T-helper 1 cell treated with Interleukin-12 subunit alpha and Interleukin-12 subunit beta and Interleukin-4 antibody, amounts not matched to agents 30 μg/mL and 1 μg/mL, for 36 hours (primary cell): ENCODE data around the gene OPN3.
"Not testable (repeated sequence)": the region's sequence is repeated elsewhere in the genome, so short reads cannot be mapped to it uniquely, and the experiment has no call there.

Experiments
- H3K27ac Mint-ChIP-seq: one replicate; pipeline ENCODE4 v1.8.0; 2021; ENCODE audit warnings: mild to moderate bottlenecking, mixed read lengths
- H3K27me3 Mint-ChIP-seq: one replicate; pipeline ENCODE4 v1.8.0; 2021; ENCODE audit warnings: low read depth, mixed read lengths
- H3K36me3 Mint-ChIP-seq: one replicate; pipeline ENCODE4 v1.8.0; 2021; ENCODE audit warnings: low read depth, mixed read lengths
- H3K4me1 Mint-ChIP-seq: one replicate; pipeline ENCODE4 v1.8.0; 2021; ENCODE audit warnings: low read depth, mixed read lengths
- H3K4me3 Mint-ChIP-seq: one replicate; pipeline ENCODE4 v1.8.0; 2021; ENCODE audit warnings: mild to moderate bottlenecking, moderate library complexity, mixed read lengths
- H3K9me3 Mint-ChIP-seq: one replicate; pipeline ENCODE4 v1.8.0; 2021; ENCODE audit warnings: mixed read lengths

Gene OPN3

GRCh38 chr1:241640149-241640866 lies at the start of gene OPN3, which contains the start of gene CHML:
TSS of gene OPN3 (minus strand) at chr1:241640369. CDS start at chr1:241640254, 115 bp downstream.
TSS of gene CHML (minus strand) at chr1:241640369. CDS start at chr1:241635766, 4,603 bp downstream.
- Mint-ChIP-seq H3K27me3 (no peaks in the 10 kb centered on the region), H3K4me3 (peak within 1 kb of the TSS; percentile 82), H3K4me1 (peaks cover 27% of the 10 kb centered on the region), H3K27ac (peak within 1 kb of the TSS; percentile 89), H3K36me3 (peaks cover 8% of the 10 kb centered on the region), H3K9me3 (peaks cover 7% of the 10 kb centered on the region)

GRCh38 chr1:241688940-241689368 lies 48.8 kb upstream of the OPN3 start:
- H3K4me1 Mint-ChIP-seq = no peaks in the 10 kb centered on the region

GRCh38 chr1:241684108-241684507 lies 43.9 kb upstream of the OPN3 start:
- Mint-ChIP-seq H3K27me3 (no peaks in the 10 kb centered on the region), H3K9me3 (no peaks in the 10 kb centered on the region), H3K27ac (no peak overlapping the region), H3K4me1 (peaks cover 2% of the 10 kb centered on the region), H3K36me3 (no peaks in the 10 kb centered on the region), H3K4me3 (no peak overlapping the region)

More at GRCh38 chr1:241688940-241689368, 48.8 kb upstream of the OPN3 start:
- no peaks in the 10 kb centered on the region for H3K36me3 Mint-ChIP-seq
- H3K27me3 Mint-ChIP-seq = no peaks in the 10 kb centered on the region
- H3K9me3 Mint-ChIP-seq = no peaks in the 10 kb centered on the region
- no peak overlapping the region for H3K4me3 Mint-ChIP-seq
- no peak overlapping the region for H3K27ac Mint-ChIP-seq

- peaks cover 2% of the 10 kb centered on the region for H3K4me1 Mint-ChIP-seq
- H3K27me3 Mint-ChIP-seq = no peaks in the 10 kb centered on the region
- H3K4me3 Mint-ChIP-seq = no peak overlapping the region
- no peaks in the 10 kb centered on the region for H3K36me3 Mint-ChIP-seq
- H3K27ac Mint-ChIP-seq = no peak overlapping the region
- H3K9me3 Mint-ChIP-seq = no peaks in the 10 kb centered on the region
Observed at GRCh38 chr1:241682921-241683320, 42.8 kb upstream of the OPN3 start.

GRCh38 chr1:241681861-241682448 lies 41.8 kb upstream of the OPN3 start:
- not testable (repeated sequence) for H3K36me3 Mint-ChIP-seq

GRCh38 chr1:241679961-241680360 lies 39.8 kb upstream of the OPN3 start:
- peaks cover 16% of the 10 kb centered on the region for H3K4me1 Mint-ChIP-seq
- H3K27me3 Mint-ChIP-seq = no peaks in the 10 kb centered on the region
- H3K36me3 Mint-ChIP-seq = no peaks in the 10 kb centered on the region
- no peaks in the 10 kb centered on the region for H3K9me3 Mint-ChIP-seq
- no peak overlapping the region for H3K27ac Mint-ChIP-seq
- no peak overlapping the region for H3K4me3 Mint-ChIP-seq

More at GRCh38 chr1:241681861-241682448, 41.8 kb upstream of the OPN3 start:
- H3K4me3 Mint-ChIP-seq, H3K27ac Mint-ChIP-seq, H3K27me3 Mint-ChIP-seq, H3K4me1 Mint-ChIP-seq, H3K9me3 Mint-ChIP-seq: not testable (repeated sequence)

GRCh38 chr1:241679404-241679803 lies 39.2 kb upstream of the OPN3 start:
- no peak overlapping the region for H3K27ac Mint-ChIP-seq
- no peak overlapping the region for H3K4me3 Mint-ChIP-seq
- H3K36me3 Mint-ChIP-seq = no peaks in the 10 kb centered on the region
- H3K9me3 Mint-ChIP-seq = no peaks in the 10 kb centered on the region
- H3K27me3 Mint-ChIP-seq = no peaks in the 10 kb centered on the region
- peaks cover 16% of the 10 kb centered on the region for H3K4me1 Mint-ChIP-seq

GRCh38 chr1:241678536-241678935 lies 38.4 kb upstream of the OPN3 start:
- H3K9me3 Mint-ChIP-seq = no peaks in the 10 kb centered on the region
- H3K27me3 Mint-ChIP-seq = no peaks in the 10 kb centered on the region
- H3K4me3 Mint-ChIP-seq = no peak overlapping the region
- no peak overlapping the region for H3K27ac Mint-ChIP-seq
- H3K4me1 Mint-ChIP-seq = peaks cover 16% of the 10 kb centered on the region
- no peaks in the 10 kb centered on the region for H3K36me3 Mint-ChIP-seq

GRCh38 chr1:241677201-241677600 lies 37.0 kb upstream of the OPN3 start:
- Mint-ChIP-seq H3K4me3 (peak overlapping the region; percentile 54), H3K27me3 (no peaks in the 10 kb centered on the region), H3K9me3 (no peaks in the 10 kb centered on the region), H3K36me3 (no peaks in the 10 kb centered on the region), H3K4me1 (peaks cover 16% of the 10 kb centered on the region), H3K27ac (peak overlapping the region; percentile 83)

GRCh38 chr1:241675983-241676382 lies 35.8 kb upstream of the OPN3 start:
- Mint-ChIP-seq H3K27me3 (no peaks in the 10 kb centered on the region), H3K9me3 (no peaks in the 10 kb centered on the region), H3K4me3 (no peak overlapping the region), H3K4me1 (peaks cover 16% of the 10 kb centered on the region), H3K36me3 (no peaks in the 10 kb centered on the region), H3K27ac (no peak overlapping the region)

GRCh38 chr1:241674805-241675384 lies 34.7 kb upstream of the OPN3 start:
- H3K9me3 Mint-ChIP-seq = no peaks in the 10 kb centered on the region
- H3K4me1 Mint-ChIP-seq = peaks cover 14% of the 10 kb centered on the region
- no peak overlapping the region for H3K4me3 Mint-ChIP-seq
- H3K36me3 Mint-ChIP-seq = no peaks in the 10 kb centered on the region
- no peaks in the 10 kb centered on the region for H3K27me3 Mint-ChIP-seq
- no peak overlapping the region for H3K27ac Mint-ChIP-seq

- H3K9me3 Mint-ChIP-seq = peaks cover 3% of the 10 kb centered on the region
- no peak overlapping the region for H3K27ac Mint-ChIP-seq
- H3K4me3 Mint-ChIP-seq = no peak overlapping the region
- no peaks in the 10 kb centered on the region for H3K27me3 Mint-ChIP-seq
- H3K36me3 Mint-ChIP-seq = no peaks in the 10 kb centered on the region
- peaks cover 9% of the 10 kb centered on the region for H3K4me1 Mint-ChIP-seq
Observed at GRCh38 chr1:241672301-241672700, 32.1 kb upstream of the OPN3 start.

- Mint-ChIP-seq H3K4me3 (no peak overlapping the region), H3K27me3 (no peaks in the 10 kb centered on the region), H3K36me3 (no peaks in the 10 kb centered on the region), H3K9me3 (peaks cover 3% of the 10 kb centered on the region), H3K27ac (no peak overlapping the region), H3K4me1 (no peaks in the 10 kb centered on the region)
Observed at GRCh38 chr1:241666419-241666818, 26.2 kb upstream of the OPN3 start.

GRCh38 chr1:241660424-241660972 lies 20.3 kb upstream of the OPN3 start:
- H3K9me3 Mint-ChIP-seq = no peaks in the 10 kb centered on the region
- H3K36me3 Mint-ChIP-seq = no peaks in the 10 kb centered on the region
- H3K4me1 Mint-ChIP-seq = no peaks in the 10 kb centered on the region
- H3K27ac Mint-ChIP-seq = no peak overlapping the region
- H3K27me3 Mint-ChIP-seq = no peaks in the 10 kb centered on the region
- no peak overlapping the region for H3K4me3 Mint-ChIP-seq

- not testable (repeated sequence) for H3K4me3 Mint-ChIP-seq, H3K9me3 Mint-ChIP-seq, H3K4me1 Mint-ChIP-seq, H3K36me3 Mint-ChIP-seq, H3K27ac Mint-ChIP-seq, H3K27me3 Mint-ChIP-seq
Observed at GRCh38 chr1:241659016-241659415, 18.8 kb upstream of the OPN3 start.
